Gastrocnemius medialis (tissue), 4 donors: Measurements from ENCODE around the gene ZDHHC8.

Experiments
- POLR2A ChIP-seq, 2 donors: fragments of 450-650 bp; IDR thresholded peaks; one replicate each; pipeline ENCODE4 v1.6.1; 2017; ENCODE audit warnings: antibody characterized with exemption in 2 of 2, mild to moderate bottlenecking in 2 of 2, moderate library complexity in 2 of 2
- TF ChIP-seq, protein P1 (sequence below), 5 experiments: fragments of 450-650 bp in 3 of 5; fragments of 200-600 bp in 2 of 5; sonication (generic) in 2 of 5; IDR thresholded peaks in 4 of 5; conservative IDR thresholded peaks in 1 of 5; 1 replicate in 4 of 5; 2 replicates in 1 of 5; pipeline ENCODE4 v1.5.1; 2016 to 2019; ENCODE audit warnings: antibody characterized with exemption in 5 of 5, mild to moderate bottlenecking in 3 of 5, moderate library complexity in 3 of 5

DNA sequence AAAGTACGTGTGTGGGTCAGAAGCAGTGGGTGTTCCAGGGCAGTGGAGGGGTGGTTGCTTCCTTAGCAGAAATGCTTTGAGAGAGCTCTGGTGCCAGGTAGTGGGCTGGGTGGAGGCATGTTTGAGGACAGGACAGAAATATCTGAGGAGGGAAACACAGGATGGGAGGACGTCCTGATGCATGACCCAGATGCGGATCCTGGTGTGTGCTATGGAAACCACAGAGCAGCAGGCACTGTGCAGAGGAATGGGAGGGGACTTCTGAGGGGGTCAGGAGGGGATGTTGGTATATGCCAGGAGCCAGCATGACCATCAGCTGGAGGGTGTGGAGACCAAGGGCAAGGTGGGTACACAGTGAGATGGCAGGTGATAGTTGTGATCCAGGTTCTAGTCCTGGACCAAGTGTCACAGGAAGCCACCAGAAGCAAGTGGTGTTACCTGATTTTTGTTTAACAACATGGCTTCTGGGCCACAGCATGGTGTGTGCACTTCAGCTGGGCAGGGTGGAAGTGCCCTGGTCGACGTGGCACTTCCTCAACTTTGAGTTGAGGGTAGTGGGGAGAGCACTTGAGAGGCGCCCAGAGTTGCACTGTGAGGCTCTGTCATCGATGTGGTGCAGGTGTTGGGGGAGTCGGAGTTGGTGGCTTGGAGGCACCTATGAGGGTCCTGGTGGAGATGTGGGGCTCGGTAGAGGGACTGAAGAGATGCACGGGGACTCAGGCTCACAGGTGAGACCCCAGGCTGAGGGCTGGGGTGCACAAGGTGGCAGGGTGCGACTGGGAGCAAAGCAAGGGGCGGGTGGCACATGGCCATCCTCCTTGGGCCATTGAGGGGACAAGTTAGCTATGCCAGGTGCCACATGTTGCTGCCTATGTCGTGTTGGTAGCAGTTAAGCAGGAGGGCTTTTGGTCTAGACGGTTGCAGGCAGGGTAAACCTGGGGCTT lies 44.0 kb upstream of the ZDHHC8 start:
- TF ChIP-seq, protein P1, sequence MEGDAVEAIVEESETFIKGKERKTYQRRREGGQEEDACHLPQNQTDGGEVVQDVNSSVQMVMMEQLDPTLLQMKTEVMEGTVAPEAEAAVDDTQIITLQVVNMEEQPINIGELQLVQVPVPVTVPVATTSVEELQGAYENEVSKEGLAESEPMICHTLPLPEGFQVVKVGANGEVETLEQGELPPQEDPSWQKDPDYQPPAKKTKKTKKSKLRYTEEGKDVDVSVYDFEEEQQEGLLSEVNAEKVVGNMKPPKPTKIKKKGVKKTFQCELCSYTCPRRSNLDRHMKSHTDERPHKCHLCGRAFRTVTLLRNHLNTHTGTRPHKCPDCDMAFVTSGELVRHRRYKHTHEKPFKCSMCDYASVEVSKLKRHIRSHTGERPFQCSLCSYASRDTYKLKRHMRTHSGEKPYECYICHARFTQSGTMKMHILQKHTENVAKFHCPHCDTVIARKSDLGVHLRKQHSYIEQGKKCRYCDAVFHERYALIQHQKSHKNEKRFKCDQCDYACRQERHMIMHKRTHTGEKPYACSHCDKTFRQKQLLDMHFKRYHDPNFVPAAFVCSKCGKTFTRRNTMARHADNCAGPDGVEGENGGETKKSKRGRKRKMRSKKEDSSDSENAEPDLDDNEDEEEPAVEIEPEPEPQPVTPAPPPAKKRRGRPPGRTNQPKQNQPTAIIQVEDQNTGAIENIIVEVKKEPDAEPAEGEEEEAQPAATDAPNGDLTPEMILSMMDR (IDR thresholded peaks at IDR 0.05 in 4 of 5, conservative IDR thresholded peaks at IDR 0.05 in 1 of 5): no peak
- no peak for TF ChIP-seq POLR2A (IDR thresholded peaks at IDR 0.05)
